Measurements from ENCODE around the gene LCLAT1. TPM values are rescaled to one million over a fixed set of nuclear protein-coding genes. Genes with fewer than 3 reads are reported as not detected.

The LCLAT1 gene
- total and polyA plus RNA-seq, 2 donors (not counting 1 experiment from before 2014, with no cell fraction given), result 5.1 to 21.9 TPM

DNA sequence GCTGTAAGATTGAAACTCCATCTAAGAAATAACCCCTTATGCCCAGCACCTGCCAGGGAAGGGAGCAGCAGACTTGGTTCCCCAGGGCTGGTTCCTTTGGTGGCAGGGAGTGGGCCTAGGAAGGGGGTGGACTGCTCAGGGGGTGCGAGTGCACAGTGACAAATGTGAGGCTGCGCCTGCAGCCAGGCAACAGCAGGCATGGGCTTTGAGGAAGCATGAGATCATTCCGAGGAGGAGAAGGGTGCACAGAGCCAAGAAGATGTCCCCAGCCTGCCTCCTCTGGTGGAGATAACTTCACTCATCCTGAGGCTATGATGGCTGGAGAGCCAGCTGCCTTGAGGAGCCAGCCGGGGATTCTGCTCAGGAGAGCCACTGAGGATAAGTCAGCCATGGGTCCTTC, 202.2 kb downstream of the LCLAT1 start:
- no peak overlapping the region for H3K9ac ChIP-seq (ENCODE audit: low read length)
- TF ChIP-seq, protein P1, sequence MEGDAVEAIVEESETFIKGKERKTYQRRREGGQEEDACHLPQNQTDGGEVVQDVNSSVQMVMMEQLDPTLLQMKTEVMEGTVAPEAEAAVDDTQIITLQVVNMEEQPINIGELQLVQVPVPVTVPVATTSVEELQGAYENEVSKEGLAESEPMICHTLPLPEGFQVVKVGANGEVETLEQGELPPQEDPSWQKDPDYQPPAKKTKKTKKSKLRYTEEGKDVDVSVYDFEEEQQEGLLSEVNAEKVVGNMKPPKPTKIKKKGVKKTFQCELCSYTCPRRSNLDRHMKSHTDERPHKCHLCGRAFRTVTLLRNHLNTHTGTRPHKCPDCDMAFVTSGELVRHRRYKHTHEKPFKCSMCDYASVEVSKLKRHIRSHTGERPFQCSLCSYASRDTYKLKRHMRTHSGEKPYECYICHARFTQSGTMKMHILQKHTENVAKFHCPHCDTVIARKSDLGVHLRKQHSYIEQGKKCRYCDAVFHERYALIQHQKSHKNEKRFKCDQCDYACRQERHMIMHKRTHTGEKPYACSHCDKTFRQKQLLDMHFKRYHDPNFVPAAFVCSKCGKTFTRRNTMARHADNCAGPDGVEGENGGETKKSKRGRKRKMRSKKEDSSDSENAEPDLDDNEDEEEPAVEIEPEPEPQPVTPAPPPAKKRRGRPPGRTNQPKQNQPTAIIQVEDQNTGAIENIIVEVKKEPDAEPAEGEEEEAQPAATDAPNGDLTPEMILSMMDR (IDR thresholded peaks at IDR 0.05), result no peak
- TF ChIP-seq EZH2 (IDR thresholded peaks at IDR 0.05; ENCODE audit: borderline replicate concordance, insufficient read depth, low read depth, low read length, poor library complexity, severe bottlenecking), result no peak
- Mint-ChIP-seq H3K4me3 (no peak overlapping the region), H3K27me3 (no peaks in the 10 kb centered on the region), H3K27ac (no peak overlapping the region), H3K4me1 (no peaks in the 10 kb centered on the region), H3K9me3 (ENCODE audit: insufficient read depth) (no peaks in the 10 kb centered on the region)
- H4K20me1 ChIP-seq (ENCODE audit: control insufficient read depth, insufficient read depth, low read length, poor library complexity, severe bottlenecking), result no peaks in the 10 kb centered on the region
- no peak overlapping the region for H3K27ac ChIP-seq (ENCODE audit: low read length in 2 of 2)
- no peak overlapping the region for H2AFZ ChIP-seq (ENCODE audit: insufficient read depth, low read depth, low read length, poor library complexity, severe bottlenecking)
- no peak overlapping the region for H3K4me3 ChIP-seq (ENCODE audit: control extremely low read depth in 1 of 5, extremely low read depth in 1 of 5, insufficient read depth in 1 of 5, low read depth in 2 of 5, low read length in 4 of 5)
- no peak overlapping the region for H3K4me2 ChIP-seq (replicated peaks; ENCODE audit: low read depth, low read length, poor library complexity, severe bottlenecking)
- H3K27me3 ChIP-seq (replicated peaks in 1 of 4; ENCODE audit: control extremely low read depth in 1 of 4, control insufficient read depth in 3 of 4, insufficient read depth in 4 of 4, low read length in 3 of 4), result no peaks in the 10 kb centered on the region
- POLR2A ChIA-PET, result no interaction called here
- intact Hi-C loops (cut with micrococcal nuclease), result no loop called here
- H3K4me1 ChIP-seq (ENCODE audit: control insufficient read depth in 2 of 2, insufficient read depth in 2 of 2, low read length in 2 of 2), result no peaks in the 10 kb centered on the region
- no peaks in the 10 kb centered on the region for H3K9me3 ChIP-seq (ENCODE audit: control extremely low read depth in 1 of 3, control insufficient read depth in 2 of 3, insufficient read depth in 1 of 3, low read length in 2 of 3)
- CTCF ChIA-PET, result no interaction called here
- no peaks in the 10 kb centered on the region for H3K79me2 ChIP-seq (ENCODE audit: control insufficient read depth, insufficient read depth, low read length)
- no peak for ATAC-seq (ENCODE audit: low read depth)
- no peak for DNase-seq
- WGBS (ENCODE audit: insufficient coverage), result 67% methylated on average over 3 of the region's 4 CpGs
- H3K36me3 ChIP-seq (replicated peaks in 1 of 2; ENCODE audit: control extremely low read depth in 1 of 2, control insufficient read depth in 1 of 2, extremely low read depth in 1 of 2, insufficient read depth in 2 of 2, low read length in 1 of 2), result no peaks in the 10 kb centered on the region

DNA sequence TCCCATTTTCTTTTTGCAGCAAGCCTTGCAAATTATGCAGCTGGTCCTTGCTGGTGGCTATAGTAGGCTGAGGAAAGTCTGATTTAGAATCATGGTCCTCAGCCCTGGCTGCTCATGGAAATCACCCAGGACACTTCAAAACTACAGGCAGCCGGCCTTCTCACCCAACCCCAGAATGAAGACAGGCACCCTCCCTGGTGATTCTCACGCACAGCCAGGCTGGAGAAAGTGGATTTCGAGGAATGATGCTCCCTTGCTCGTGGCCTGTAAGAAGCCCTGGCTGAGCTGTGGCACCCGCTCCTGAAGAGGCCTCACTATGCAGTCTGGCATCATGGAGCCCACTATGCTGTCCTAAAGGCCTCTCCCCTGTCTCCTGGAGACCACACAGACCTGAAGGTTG, 202.8 kb downstream of the LCLAT1 start:
- H4K20me1 ChIP-seq (ENCODE audit: control insufficient read depth, insufficient read depth, low read length, poor library complexity, severe bottlenecking), result no peaks in the 10 kb centered on the region
- Mint-ChIP-seq H3K4me3 (no peak overlapping the region), H3K27ac (no peak overlapping the region), H3K4me1 (no peaks in the 10 kb centered on the region), H3K9me3 (ENCODE audit: insufficient read depth) (no peaks in the 10 kb centered on the region), H3K27me3 (no peaks in the 10 kb centered on the region)
- H3K4me3 ChIP-seq (ENCODE audit: control extremely low read depth in 1 of 5, extremely low read depth in 1 of 5, insufficient read depth in 1 of 5, low read depth in 2 of 5, low read length in 4 of 5), result no peak overlapping the region
- WGBS (ENCODE audit: insufficient coverage), result 80% methylated on average over 5 of the region's 5 CpGs
- ChIA-PET POLR2A (no interaction called here), CTCF (no interaction called here)
- no peak overlapping the region for H2AFZ ChIP-seq (ENCODE audit: insufficient read depth, low read depth, low read length, poor library complexity, severe bottlenecking)
- TF ChIP-seq, protein P1 (IDR thresholded peaks at IDR 0.05), result no peak
- no peak for TF ChIP-seq EZH2 (IDR thresholded peaks at IDR 0.05; ENCODE audit: borderline replicate concordance, insufficient read depth, low read depth, low read length, poor library complexity, severe bottlenecking)
- H3K27ac ChIP-seq (ENCODE audit: low read length in 2 of 2), result no peak overlapping the region
- intact Hi-C loops (cut with micrococcal nuclease), result no loop called here
- no peak for ATAC-seq (ENCODE audit: low read depth)
- H3K9me3 ChIP-seq (ENCODE audit: control extremely low read depth in 1 of 3, control insufficient read depth in 2 of 3, insufficient read depth in 1 of 3, low read length in 2 of 3), result no peaks in the 10 kb centered on the region
- H3K4me1 ChIP-seq (ENCODE audit: control insufficient read depth in 2 of 2, insufficient read depth in 2 of 2, low read length in 2 of 2), result no peaks in the 10 kb centered on the region
- H3K4me2 ChIP-seq (replicated peaks; ENCODE audit: low read depth, low read length, poor library complexity, severe bottlenecking), result no peak overlapping the region
- no peaks in the 10 kb centered on the region for H3K36me3 ChIP-seq (replicated peaks in 1 of 2; ENCODE audit: control extremely low read depth in 1 of 2, control insufficient read depth in 1 of 2, extremely low read depth in 1 of 2, insufficient read depth in 2 of 2, low read length in 1 of 2)
- H3K9ac ChIP-seq (ENCODE audit: low read length), result no peak overlapping the region
- H3K79me2 ChIP-seq (ENCODE audit: control insufficient read depth, insufficient read depth, low read length), result no peaks in the 10 kb centered on the region
- H3K27me3 ChIP-seq (replicated peaks in 1 of 4; ENCODE audit: control extremely low read depth in 1 of 4, control insufficient read depth in 3 of 4, insufficient read depth in 4 of 4, low read length in 3 of 4), result no peaks in the 10 kb centered on the region
- DNase-seq, result no peak

Data from B cell (primary cell).